GM20431 (cell line): ENCODE measurements around the gene ABCB8.

Source experiments
- in situ Hi-C: fragments of 300-500 bp; cut with MseI, MboI; formaldehyde crosslinking; loops from one replicate; pipeline ENCODE4 v1.15.0; 2020; ENCODE audit warnings: low sequenced_read_pairs; ENCODE audit not compliant: unreplicated experiment

Gene ABCB8

GRCh38 chr7:151048911-151049463 lies 20.7 kb downstream of the ABCB8 start:
- in situ Hi-C loops: no loop called here

DNA sequence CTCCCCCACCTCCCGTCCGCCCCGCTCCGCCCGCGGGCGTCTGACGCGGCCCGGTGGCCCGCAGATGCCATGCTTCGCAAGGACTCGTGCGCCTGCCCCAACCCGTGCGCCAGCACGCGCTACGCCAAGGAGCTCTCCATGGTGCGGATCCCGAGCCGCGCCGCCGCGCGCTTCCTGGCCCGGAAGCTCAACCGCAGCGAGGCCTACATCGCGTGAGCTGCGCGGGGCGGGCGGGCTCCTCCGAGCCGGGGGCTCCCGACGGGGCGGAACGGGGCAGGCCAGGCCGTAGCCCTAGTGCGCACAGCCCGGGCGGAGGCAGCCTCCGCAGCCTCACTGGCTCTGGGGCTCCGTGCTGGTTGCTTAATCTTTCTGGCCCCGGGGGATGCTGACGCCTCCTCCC lies 22.9 kb downstream of the ABCB8 start:
- in situ Hi-C loops: no loop called here

DNA sequence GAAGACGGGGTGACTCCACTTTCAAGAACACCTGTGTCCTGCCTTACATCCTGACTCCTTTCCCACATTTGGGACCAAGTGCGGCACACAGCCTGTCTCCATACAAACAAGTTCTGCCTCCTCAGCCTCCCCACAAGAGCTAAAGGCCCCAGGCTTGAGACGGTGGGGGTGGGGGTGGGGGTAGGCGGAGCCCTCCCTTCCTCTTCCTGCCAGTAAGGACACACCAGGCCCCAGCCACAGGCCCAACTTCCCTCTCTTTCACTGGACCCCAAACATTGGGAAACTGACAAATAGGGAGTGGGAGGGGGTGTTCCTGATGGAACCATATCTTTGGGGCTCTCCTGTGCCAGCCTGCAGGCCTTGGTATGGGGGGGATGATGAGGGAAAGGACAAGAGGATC lies 24.8 kb downstream of the ABCB8 start:
- in situ Hi-C loops: no loop called here

DNA sequence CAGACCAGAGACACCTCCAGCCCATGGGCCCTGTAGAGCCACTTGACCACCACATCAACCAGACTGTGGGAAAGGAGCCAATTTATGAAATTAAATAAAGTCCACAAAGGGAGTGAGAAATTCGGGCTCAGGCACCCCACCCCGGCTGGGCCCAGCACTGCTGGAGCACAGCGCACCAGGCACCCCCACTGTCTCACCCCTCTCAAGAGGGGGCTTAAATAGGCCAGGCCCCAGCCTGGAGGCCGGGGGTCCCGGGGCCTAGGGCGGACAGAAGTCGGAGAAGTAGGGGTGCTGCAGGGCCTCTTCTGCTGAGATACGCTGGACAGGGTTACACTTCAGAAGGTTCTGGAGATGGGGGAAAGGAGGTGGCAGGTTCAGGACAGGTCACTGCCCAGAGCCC lies 25.5 kb downstream of the ABCB8 start:
- in situ Hi-C loops: no loop called here

- in situ Hi-C loops: no loop called here
Measured at GRCh38 chr7:151056283-151056665, 28.0 kb downstream of the ABCB8 start.

- in situ Hi-C loops: no loop called here
Measured at GRCh38 chr7:151056666-151057505, 28.6 kb downstream of the ABCB8 start.

GRCh38 chr7:151057506-151057988 lies 29.3 kb downstream of the ABCB8 start, which contains the start of gene CDK5:
TSS of gene CDK5 (minus strand) at chr7:151057897. CDS start at chr7:151057848, 49 bp downstream.
- in situ Hi-C loops: no loop called here

DNA sequence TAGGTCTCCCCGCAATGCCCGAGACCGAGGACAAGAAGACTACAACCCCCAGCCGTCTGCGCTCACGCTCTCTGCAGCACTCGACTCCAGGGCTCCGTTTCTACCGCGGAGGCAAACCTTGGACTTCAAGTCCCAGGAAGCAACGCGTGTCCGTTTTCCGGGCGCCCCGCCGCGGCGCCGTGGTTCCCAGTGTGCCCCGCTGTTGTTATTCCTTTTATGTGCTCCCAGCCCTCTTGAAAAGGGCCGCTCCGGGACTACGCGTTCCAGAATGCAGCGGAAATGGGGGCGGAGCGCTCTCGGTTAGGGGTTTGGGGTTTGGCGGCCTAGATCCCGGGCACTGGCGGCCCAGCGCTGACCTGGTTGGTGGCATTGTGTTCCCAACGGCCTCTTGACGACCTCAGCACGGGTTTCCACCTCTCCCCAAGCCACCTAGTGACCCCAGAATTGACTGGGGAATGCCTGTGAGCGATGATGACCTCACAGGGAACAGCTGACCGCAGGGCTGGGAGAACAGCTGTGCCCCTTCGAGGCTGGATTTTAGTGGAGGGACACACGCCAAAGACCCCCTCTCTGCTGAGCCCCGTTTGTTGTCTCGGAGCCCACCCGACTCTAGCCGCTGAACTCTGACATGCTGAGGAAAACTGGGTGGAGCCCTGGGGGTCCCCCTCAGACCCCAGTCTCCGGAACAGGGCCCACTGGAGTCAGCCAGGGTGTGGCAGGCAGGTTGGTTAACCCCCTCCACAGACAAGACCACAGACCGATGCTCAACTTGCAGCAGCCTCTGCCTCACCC lies 29.9 kb downstream of the ABCB8 start:
- in situ Hi-C loops: no loop called here

DNA sequence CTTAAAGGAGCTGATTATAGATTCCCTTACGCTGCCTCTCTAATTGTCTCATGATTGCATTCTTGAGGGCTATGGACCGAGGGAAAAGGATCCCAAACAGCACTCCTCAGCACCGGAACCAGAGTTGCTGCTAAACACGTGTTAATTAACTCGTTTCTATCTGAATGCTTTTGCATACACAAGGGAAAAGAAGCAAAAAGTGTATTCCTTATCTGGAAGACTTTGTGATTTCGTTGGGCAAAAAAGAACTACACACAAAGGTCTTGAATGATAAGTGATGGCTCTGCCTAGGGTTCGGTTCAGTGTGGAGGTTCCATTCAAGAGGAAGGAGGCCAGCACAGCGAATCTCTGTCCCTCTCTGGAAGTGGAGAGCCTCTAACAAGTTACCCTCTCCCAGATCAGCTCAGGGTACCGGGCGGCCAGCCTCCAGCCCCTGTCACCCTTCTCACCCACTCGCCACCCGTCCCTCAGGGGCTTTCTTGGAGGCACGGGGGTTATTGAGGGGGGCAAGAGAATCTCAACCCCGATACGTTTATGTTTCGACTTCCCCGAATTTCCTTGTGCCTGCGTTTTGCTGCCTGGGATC lies 30.6 kb downstream of the ABCB8 start:
- in situ Hi-C loops: no loop called here

DNA sequence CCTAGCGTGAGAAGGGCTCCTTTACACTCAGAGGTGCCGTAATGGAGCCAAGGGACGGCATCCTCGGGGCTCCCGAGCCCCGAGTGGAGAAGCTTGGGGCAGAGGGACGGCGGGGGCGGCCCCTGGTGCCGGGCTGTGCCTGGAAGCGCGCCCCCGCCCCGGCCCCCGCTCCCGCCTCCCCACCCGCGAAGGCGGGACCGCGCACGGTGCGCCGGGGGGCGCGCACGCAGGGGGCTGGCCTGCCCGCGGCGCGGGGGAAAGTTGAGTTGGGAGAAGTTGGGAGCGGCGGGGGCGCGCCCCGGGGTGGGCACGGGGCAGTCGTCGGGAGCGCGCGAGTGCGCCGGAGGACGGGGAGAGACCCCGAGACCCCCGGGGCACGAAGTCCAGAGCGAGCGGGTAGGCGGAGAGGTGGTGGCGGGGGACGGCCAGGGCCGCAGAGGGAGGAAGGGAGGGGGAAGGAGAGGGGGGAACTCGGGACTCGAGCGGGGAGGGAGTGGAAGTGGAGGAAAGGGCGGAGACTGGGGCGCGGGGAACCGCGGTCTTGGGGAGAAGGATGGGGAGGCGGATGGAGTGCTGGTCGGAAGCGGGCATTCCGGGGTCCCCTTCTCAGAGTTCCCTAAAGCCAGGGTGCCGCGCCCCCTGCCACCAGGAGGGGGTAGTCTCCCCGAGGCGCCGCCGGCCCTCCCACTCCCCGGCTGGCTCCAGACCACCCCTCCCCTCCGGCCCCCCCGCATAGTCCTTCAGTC lies 31.3 kb downstream of the ABCB8 start, which contains the start of gene SLC4A2:
SLC4A2 (plus strand) TSS at position 223 of the 746 bp plus-strand sequence. CDS start 2,399 bp downstream, outside the sequence.
- in situ Hi-C loops: no loop called here

- in situ Hi-C loops: no loop called here
Measured at GRCh38 chr7:151060113-151060415, 31.8 kb downstream of the ABCB8 start.

GRCh38 chr7:151060416-151061212 lies 32.4 kb downstream of the ABCB8 start:
- in situ Hi-C loops: no loop called here

GRCh38 chr7:151061213-151062110 lies 33.2 kb downstream of the ABCB8 start:
- in situ Hi-C loops: no loop called here

GRCh38 chr7:151062111-151062398 lies 33.8 kb downstream of the ABCB8 start:
- in situ Hi-C loops: no loop called here

GRCh38 chr7:151062399-151063211 lies 34.4 kb downstream of the ABCB8 start:
- in situ Hi-C loops: no loop called here

DNA sequence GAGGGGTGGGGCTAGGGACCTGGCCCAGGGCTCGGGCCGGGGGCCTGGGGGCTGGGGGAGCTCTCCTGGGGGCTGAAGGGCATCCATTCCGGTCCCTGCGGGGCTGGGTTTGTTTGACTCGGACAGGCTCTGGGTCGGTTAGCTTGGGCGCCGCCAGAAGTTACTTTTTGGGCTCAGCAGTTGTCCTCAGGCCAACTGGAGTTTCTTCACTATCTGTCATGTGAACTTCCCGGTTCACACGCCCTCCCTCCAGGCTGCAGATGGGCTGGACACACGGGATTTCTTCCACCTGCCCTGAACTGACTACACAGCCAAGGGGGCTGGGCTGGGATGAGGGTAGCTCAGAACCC lies 34.9 kb downstream of the ABCB8 start:
- in situ Hi-C loops: no loop called here

GRCh38 chr7:151064454-151064853 lies 36.2 kb downstream of the ABCB8 start:
- in situ Hi-C loops: no loop called here

GRCh38 chr7:151064993-151065392 lies 36.7 kb downstream of the ABCB8 start:
- in situ Hi-C loops: no loop called here
